ENCODE results near the gene GCNA. TPM values are rescaled to one million over a fixed set of nuclear protein-coding genes. Genes with fewer than 3 reads are reported as not detected.
A peak's percentile ranks its signal among the peaks of the same experiment; 100 is the strongest.
"Not testable (repeated sequence)": the region's sequence is repeated elsewhere in the genome, so short reads cannot be mapped to it uniquely, and the experiment has no call there.

The GCNA gene
- total RNA-seq, 2 donors from 2014 or later, result 5.5 to 6.1 TPM

- no peaks in the 10 kb centered on the region for H3K27me3 Mint-ChIP-seq
- ATAC-seq, result peak in 1 of 2 donors; percentile 45
- H3K9me3 Mint-ChIP-seq, result no peaks in the 10 kb centered on the region
- peaks cover 40 to 54% of the 10 kb centered on the region in 2 donors for H3K4me1 Mint-ChIP-seq (ENCODE audit: low read depth in 2 of 2)
- H3K36me3 Mint-ChIP-seq, result peaks cover 28% of the 10 kb centered on the region
- no peak for DNase-seq (ENCODE audit: low spot score)
- H3K27ac Mint-ChIP-seq, result peak overlapping the region; percentile 73 to 79
- H3K4me3 Mint-ChIP-seq, result peak overlapping the region; percentile 86
Observed at GRCh38 chrX:71543316-71543715, 34.9 kb upstream of the GCNA start.

- no peak overlapping the region for H3K27ac Mint-ChIP-seq
- peaks cover 33 to 47% of the 10 kb centered on the region in 2 donors for H3K4me1 Mint-ChIP-seq (ENCODE audit: low read depth in 2 of 2)
- H3K9me3 Mint-ChIP-seq, result no peaks in the 10 kb centered on the region
- no peak for ATAC-seq
- H3K36me3 Mint-ChIP-seq, result peaks cover 28% of the 10 kb centered on the region
- DNase-seq (ENCODE audit: low spot score), result no peak
- no peak overlapping the region for H3K4me3 Mint-ChIP-seq
- H3K27me3 Mint-ChIP-seq, result no peaks in the 10 kb centered on the region
Observed at GRCh38 chrX:71545364-71545763, 32.9 kb upstream of the GCNA start.

- Mint-ChIP-seq H3K27ac (peak overlapping the region in 1 of 2 donors; percentile 69), H3K4me1 (ENCODE audit: low read depth in 2 of 2) (peaks cover 27 to 36% of the 10 kb centered on the region in 2 donors), H3K27me3 (no peaks in the 10 kb centered on the region), H3K36me3 (peaks cover 21% of the 10 kb centered on the region), H3K4me3 (no peak overlapping the region), H3K9me3 (no peaks in the 10 kb centered on the region)
- DNase-seq (ENCODE audit: low spot score) (no peak), ATAC-seq (no peak)
Observed at GRCh38 chrX:71546879-71547278, 31.4 kb upstream of the GCNA start.

- no peak overlapping the region for H3K4me3 Mint-ChIP-seq
- peaks cover 27 to 32% of the 10 kb centered on the region in 2 donors for H3K4me1 Mint-ChIP-seq (ENCODE audit: low read depth in 2 of 2)
- ATAC-seq (no peak), DNase-seq (ENCODE audit: low spot score) (no peak)
- H3K27me3 Mint-ChIP-seq, result no peaks in the 10 kb centered on the region
- peaks cover 17% of the 10 kb centered on the region for H3K36me3 Mint-ChIP-seq
- H3K9me3 Mint-ChIP-seq, result no peaks in the 10 kb centered on the region
- peak overlapping the region in 1 of 2 donors; percentile 69 for H3K27ac Mint-ChIP-seq
Observed at GRCh38 chrX:71547339-71547738, 30.9 kb upstream of the GCNA start.

- Mint-ChIP-seq H3K4me1 (ENCODE audit: low read depth in 2 of 2) (peaks cover 14 to 18% of the 10 kb centered on the region in 2 donors), H3K27ac (no peak overlapping the region)
- no peak for DNase-seq (ENCODE audit: low spot score)
Observed at GRCh38 chrX:71549986-71550385, 28.3 kb upstream of the GCNA start.

GRCh38 chrX:71550578-71550977, 27.7 kb upstream of the GCNA start:
- peaks cover 21% of the 10 kb centered on the region for H3K36me3 Mint-ChIP-seq
- no peak overlapping the region for H3K4me3 Mint-ChIP-seq
- no peak overlapping the region for H3K27ac Mint-ChIP-seq
- no peaks in the 10 kb centered on the region for H3K27me3 Mint-ChIP-seq
- DNase-seq (ENCODE audit: low spot score) (no peak), ATAC-seq (no peak)
- H3K9me3 Mint-ChIP-seq, result no peaks in the 10 kb centered on the region
- peaks cover 16 to 18% of the 10 kb centered on the region in 2 donors for H3K4me1 Mint-ChIP-seq (ENCODE audit: low read depth in 2 of 2)

More at GRCh38 chrX:71549986-71550385, 28.3 kb upstream of the GCNA start:
- no peak for ATAC-seq
- Mint-ChIP-seq H3K9me3 (no peaks in the 10 kb centered on the region), H3K4me3 (no peak overlapping the region), H3K36me3 (peaks cover 16% of the 10 kb centered on the region), H3K27me3 (no peaks in the 10 kb centered on the region)

- DNase-seq (ENCODE audit: low spot score) (no peak), ATAC-seq (no peak)
- Mint-ChIP-seq H3K27me3 (peaks cover 0 to 5% of the 10 kb centered on the region in 2 donors), H3K36me3 (peaks cover 20% of the 10 kb centered on the region), H3K4me1 (ENCODE audit: low read depth in 2 of 2) (peaks cover 0 to 8% of the 10 kb centered on the region in 2 donors), H3K9me3 (no peaks in the 10 kb centered on the region), H3K4me3 (no peak overlapping the region), H3K27ac (no peak overlapping the region)
Observed at GRCh38 chrX:71556036-71556435, 22.2 kb upstream of the GCNA start.

GRCh38 chrX:71558920-71559319, 19.3 kb upstream of the GCNA start:
- H3K27me3 Mint-ChIP-seq, result peaks cover 0 to 5% of the 10 kb centered on the region in 2 donors
- peaks cover 0 to 11% of the 10 kb centered on the region in 2 donors for H3K4me1 Mint-ChIP-seq (ENCODE audit: low read depth in 2 of 2)
- DNase-seq (ENCODE audit: low spot score), result no peak
- H3K27ac Mint-ChIP-seq, result no peak overlapping the region
- no peaks in the 10 kb centered on the region for H3K9me3 Mint-ChIP-seq
- H3K36me3 Mint-ChIP-seq, result peaks cover 25% of the 10 kb centered on the region
- ATAC-seq, result no peak
- no peak overlapping the region for H3K4me3 Mint-ChIP-seq

- not testable (repeated sequence) for H3K9me3 Mint-ChIP-seq; ATAC-seq; H3K27ac Mint-ChIP-seq; H3K27me3 Mint-ChIP-seq; H3K4me3 Mint-ChIP-seq; DNase-seq (ENCODE audit: low spot score)
- Mint-ChIP-seq H3K36me3 (peaks cover 30% of the 10 kb centered on the region), H3K4me1 (ENCODE audit: low read depth in 2 of 2) (peaks cover 0 to 13% of the 10 kb centered on the region in 2 donors)
Observed at GRCh38 chrX:71559773-71560172, 18.5 kb upstream of the GCNA start.

- DNase-seq (ENCODE audit: low spot score) (no peak), ATAC-seq (no peak)
- Mint-ChIP-seq H3K36me3 (peaks cover 19% of the 10 kb centered on the region), H3K9me3 (no peaks in the 10 kb centered on the region), H3K4me3 (no peak overlapping the region), H3K27ac (no peak overlapping the region), H3K27me3 (no peaks in the 10 kb centered on the region), H3K4me1 (ENCODE audit: low read depth in 2 of 2) (peaks cover 0 to 11% of the 10 kb centered on the region in 2 donors)
Observed at GRCh38 chrX:71563921-71564320, 14.3 kb upstream of the GCNA start.

GRCh38 chrX:71565474-71566041, 12.7 kb upstream of the GCNA start:
- Mint-ChIP-seq H3K27ac (peak overlapping the region in 1 of 2 donors; percentile 35), H3K9me3 (no peaks in the 10 kb centered on the region), H3K36me3 (peaks cover 19% of the 10 kb centered on the region), H3K4me3 (no peak overlapping the region), H3K4me1 (ENCODE audit: low read depth in 2 of 2) (peaks cover 0 to 11% of the 10 kb centered on the region in 2 donors), H3K27me3 (no peaks in the 10 kb centered on the region)
- ATAC-seq, result no peak
- DNase-seq (ENCODE audit: low spot score), result no peak

GRCh38 chrX:71571390-71571789, 6.8 kb upstream of the GCNA start:
- H3K9me3 Mint-ChIP-seq; ATAC-seq; H3K4me3 Mint-ChIP-seq; H3K4me1 Mint-ChIP-seq (ENCODE audit: low read depth in 2 of 2); H3K27me3 Mint-ChIP-seq; DNase-seq (ENCODE audit: low spot score); H3K36me3 Mint-ChIP-seq: not testable (repeated sequence)
- H3K27ac Mint-ChIP-seq, result peak overlapping the region in 1 of 2 donors; percentile 62

- DNase-seq (ENCODE audit: low spot score), result no peak
- Mint-ChIP-seq H3K4me3 (no peak overlapping the region), H3K36me3 (no peaks in the 10 kb centered on the region), H3K27me3 (no peaks in the 10 kb centered on the region), H3K27ac (no peak overlapping the region), H3K4me1 (ENCODE audit: low read depth in 2 of 2) (peaks cover 0 to 6% of the 10 kb centered on the region in 2 donors), H3K9me3 (no peaks in the 10 kb centered on the region)
- no peak for ATAC-seq
Observed at GRCh38 chrX:71573590-71573989, 4.6 kb upstream of the GCNA start.

- Mint-ChIP-seq H3K4me1 (ENCODE audit: low read depth in 2 of 2) (peaks cover 0 to 15% of the 10 kb centered on the region in 2 donors), H3K27me3 (no peaks in the 10 kb centered on the region), H3K36me3 (no peaks in the 10 kb centered on the region), H3K9me3 (no peaks in the 10 kb centered on the region), H3K4me3 (no peak overlapping the region), H3K27ac (peak overlapping the region in 1 of 2 donors; percentile 76)
- ATAC-seq, result no peak
- DNase-seq (ENCODE audit: low spot score), result no peak
Observed at GRCh38 chrX:71577682-71578081, 555 bp upstream of the GCNA start.
